Endothelial cell of umbilical vein (primary cell): ENCODE data around the gene ZHX3. TPM values are rescaled to one million over a fixed set of nuclear protein-coding genes. Genes with fewer than 3 reads are reported as not detected.

ENCODE experiments used
- BruUV-seq: library from RNA; stranded (reverse); fragments of 400-500 nt; replicated peaks from 2 replicates; lab custom pipeline; 2021; lab: Mats Ljungman, UMichigan
- CTCF ChIA-PET: fragments of 300-600, 350-600 bp; sonication (Branson Sonifier 250); formaldehyde crosslinking; loops from one replicate; lab custom pipeline; 2021; ENCODE audit warnings: antibody characterized with exemption, inconsistent platforms; lab: Charles Lee
- POLR2A ChIA-PET: fragments of 300-600, 350-600 bp; sonication (Branson Sonifier 250); formaldehyde crosslinking; loops from one replicate; lab custom pipeline; 2021; ENCODE audit warnings: antibody characterized with exemption, inconsistent platforms; lab: Charles Lee
- DNase-seq: peaks from one replicate; pipeline ENCODE4 v3.0.0-alpha.2; 2011; ENCODE audit warnings: low read depth, low spot score
- FAIRE-seq: peaks from 2 replicates; lab custom pipeline; 2011; peaks lifted over from hg19 to GRCh38; lab: Jason Lieb, UNC
- H2AFZ ChIP-seq: 2 replicates; pipeline ENCODE4 v1.6.0; 2012; ENCODE audit warnings: low read depth, low read length, control low read depth, inconsistent platforms
- H3K27ac ChIP-seq: 2 replicates; pipeline ENCODE4 v1.5.1; 2011; ENCODE audit warnings: low read depth, mild to moderate bottlenecking, control low read depth, low read length, moderate library complexity; ENCODE audit not compliant: insufficient read depth
- H3K27me3 ChIP-seq, 2 experiments: 2 replicates each; pipeline versions ENCODE4 v1.6.0 to v1.6.1; 2011; ENCODE audit warnings: low read length in 2 of 2, mixed read lengths in 1 of 2; ENCODE audit not compliant: control insufficient read depth in 2 of 2, insufficient read depth in 2 of 2
- H3K36me3 ChIP-seq, 2 experiments: 2 replicates in 1 of 2; 3 replicates in 1 of 2; pipeline ENCODE4 v1.5.1; 2011; ENCODE audit warnings: low read length in 2 of 2, mild to moderate bottlenecking in 1 of 2, moderate library complexity in 1 of 2; ENCODE audit not compliant: control insufficient read depth in 2 of 2, insufficient read depth in 2 of 2; ENCODE audit errors: extremely low read depth in 1 of 2
- H3K4me1 ChIP-seq: 3 replicates; pipeline ENCODE4 v1.5.1; 2011; ENCODE audit warnings: mild to moderate bottlenecking, low read length; ENCODE audit not compliant: control insufficient read depth, insufficient read depth; ENCODE audit errors: extremely low read depth
- H3K4me2 ChIP-seq: 2 replicates; pipeline ENCODE4 v1.6.1; 2011; ENCODE audit warnings: low read length, control low read depth, mixed read lengths; ENCODE audit not compliant: insufficient read depth
- H3K4me3 ChIP-seq, 3 experiments: fragments of 200-600 bp in 1 of 3; sonication (generic), shearing (Covaris generic) in 1 of 3; replicated peaks in 1 of 3; 2 replicates each; pipeline ENCODE4 v1.5.1; 2011 to 2016; ENCODE audit warnings: control low read depth in 3 of 3, low read length in 3 of 3, mild to moderate bottlenecking in 2 of 3, inconsistent platforms in 1 of 3, low read depth in 1 of 3, moderate library complexity in 1 of 3; ENCODE audit not compliant: insufficient read depth in 1 of 3
- H3K79me2 ChIP-seq: 2 replicates; pipeline ENCODE4 v1.6.0; 2012; ENCODE audit warnings: low read length, inconsistent platforms; ENCODE audit not compliant: control insufficient read depth, insufficient read depth
- H3K9ac ChIP-seq: replicated peaks from 2 replicates; pipeline ENCODE3; 2011; ENCODE audit warnings: low read length, control low read depth; ENCODE audit not compliant: insufficient read depth; ENCODE audit errors: extremely low read depth
- H3K9me1 ChIP-seq: replicated peaks from 3 replicates; pipeline ENCODE4 v1.6.0; 2011; ENCODE audit warnings: mild to moderate bottlenecking, low read length; ENCODE audit not compliant: control insufficient read depth, insufficient read depth; ENCODE audit errors: extremely low read depth
- H3K9me3 ChIP-seq: replicated peaks from 2 replicates; pipeline ENCODE4 v1.5.1; 2012; ENCODE audit warnings: low read length, inconsistent platforms; ENCODE audit not compliant: control insufficient read depth, insufficient read depth
- H4K20me1 ChIP-seq: replicated peaks from 2 replicates; pipeline ENCODE3; 2011; ENCODE audit warnings: mild to moderate bottlenecking, low read length; ENCODE audit not compliant: control insufficient read depth, insufficient read depth; ENCODE audit errors: extremely low read depth
- CTCF ChIP-seq, 2 donors: IDR thresholded peaks; 1 replicate in 1 of 2; 2 replicates in 1 of 2; pipeline ENCODE4 v1.5.1; 2011; ENCODE audit warnings: low read length in 2 of 2, mild to moderate bottlenecking in 2 of 2, moderate library complexity in 2 of 2, control low read depth in 1 of 2, inconsistent platforms in 1 of 2, low read depth in 1 of 2; ENCODE audit not compliant: insufficient read depth in 1 of 2; ENCODE audit errors: extremely low read depth in 1 of 2
- EZH2 ChIP-seq: IDR thresholded peaks from 2 replicates; pipeline ENCODE4 v1.6.1; 2012; ENCODE audit warnings: borderline replicate concordance, low read depth, mild to moderate bottlenecking, moderate library complexity, low read length, inconsistent platforms; ENCODE audit not compliant: severe bottlenecking
- FOS ChIP-seq: IDR thresholded peaks from 2 replicates; pipeline ENCODE4 v1.6.1; 2011; ENCODE audit warnings: mild to moderate bottlenecking, low read length, moderate library complexity, borderline replicate concordance; ENCODE audit not compliant: insufficient read depth
- GATA2 ChIP-seq: IDR thresholded peaks from 2 replicates; pipeline ENCODE4 v1.7.0; 2011; ENCODE audit warnings: low read depth, mild to moderate bottlenecking, moderate library complexity, mixed read lengths, low read length; ENCODE audit not compliant: insufficient read length, insufficient read depth
- JUN ChIP-seq: IDR thresholded peaks from 2 replicates; pipeline ENCODE4 v1.6.1; 2011; ENCODE audit warnings: borderline replicate concordance, low read depth; ENCODE audit not compliant: insufficient read length, insufficient read depth
- MAX ChIP-seq: IDR thresholded peaks from 2 replicates; pipeline ENCODE4 v1.6.1; 2011; ENCODE audit not compliant: insufficient read depth, insufficient read length
- MYC ChIP-seq: IDR thresholded peaks from one replicate; pipeline ENCODE4 v1.6.1; 2011; ENCODE audit warnings: mild to moderate bottlenecking, low read depth, low read length
- POLR2A ChIP-seq: IDR thresholded peaks from 2 replicates; pipeline ENCODE4 v1.6.1; 2012; ENCODE audit warnings: low read depth, mild to moderate bottlenecking, control low read depth, low read length
- POLR2AphosphoS5 ChIP-seq: IDR thresholded peaks from 2 replicates; pipeline ENCODE4 v1.6.1; 2012; ENCODE audit warnings: low read depth, mild to moderate bottlenecking, control low read depth, low read length, moderate library complexity; ENCODE audit not compliant: insufficient read depth
- dilution Hi-C: fragments of 300-500 bp; cut with MboI; formaldehyde crosslinking; loops from one replicate; pipeline ENCODE4 v1.15.0; 2019; ENCODE audit warnings: low sequenced_read_pairs; ENCODE audit not compliant: extremely low pct_ligation_motif_present
- intact Hi-C: fragments of 100-400 bp; cut with micrococcal nuclease; formaldehyde crosslinking; loops from one replicate; pipeline ENCODE4 v1.10.0; 2022
- polyA plus RNA-seq, 4 experiments: library from polyadenylated mRNA; depleted of rRNA in 3 of 4; stranded (reverse) in 3 of 4; unstranded in 1 of 4; fragments of >200 nt; gene quantifications; 2 replicates each; pipeline versions ENCODE4 v1.2.1 to v1.2.3, GENCODE V29; 2011 to 2012; ENCODE audit warnings: missing spikeins in 1 of 4
- total RNA-seq: library from RNA; stranded (reverse); gene quantifications from 2 replicates; pipeline ENCODE4 v1.2.3, GENCODE V29; 2021

Gene ZHX3
- total and polyA plus RNA-seq, 2 donors (not counting 3 experiments of a cell fraction or from before 2014, with no cell fraction given) = 7.4 to 17.8 TPM

GRCh38 chr20:41183391-41183790, 134.1 kb downstream of the ZHX3 start:
- Histone ChIP-seq H4K20me1 (no peaks in the 10 kb centered on the region), H3K4me1 (no peaks in the 10 kb centered on the region), H2AFZ (no peak overlapping the region), H3K9me1 (no peaks in the 10 kb centered on the region), H3K79me2 (no peaks in the 10 kb centered on the region), H3K4me2 (no peak overlapping the region), H3K36me3 (no peaks in the 10 kb centered on the region), H3K27ac (no peak overlapping the region), H3K9me3 (no peaks in the 10 kb centered on the region), H3K9ac (no peak overlapping the region), H3K27me3 (no peaks in the 10 kb centered on the region), H3K4me3 (no peak overlapping the region)
- intact Hi-C loops (no loop called here), dilution Hi-C loops (no loop called here)
- DNase-seq (no peak), FAIRE-seq (no peak)
- no TSS peak for BruUV-seq
- ChIA-PET CTCF (no interaction called here), POLR2A (no interaction called here)
- TF ChIP-seq POLR2AphosphoS5 (no peak), JUN (no peak), MYC (no peak), POLR2A (no peak), FOS (no peak), MAX (no peak), CTCF (IDR thresholded peaks at IDR 0.05; ENCODE audit: extremely low read depth in 1 of 2, insufficient read depth in 1 of 2, low read depth in 1 of 2, low read length in 2 of 2) (no peak), GATA2 (no peak), EZH2 (no peak)
